HUES48 (cell line): Measurements from ENCODE around the gene NBL1.

ENCODE experiments used
- H3K27ac ChIP-seq: one replicate; pipeline ENCODE4 v1.7.0; 2013; ENCODE audit warnings: low read depth, low read length, inconsistent platforms
- H3K27me3 ChIP-seq: 2 replicates; pipeline ENCODE4 v1.6.1; 2013; ENCODE audit warnings: mild to moderate bottlenecking, low read length; ENCODE audit not compliant: control insufficient read depth, insufficient read depth
- H3K36me3 ChIP-seq: 2 replicates; pipeline ENCODE4 v1.6.1; 2013; ENCODE audit warnings: low read length; ENCODE audit not compliant: control insufficient read depth, insufficient read depth
- H3K4me1 ChIP-seq: 2 replicates; pipeline ENCODE4 v1.6.1; 2013; ENCODE audit warnings: mild to moderate bottlenecking, low read length; ENCODE audit not compliant: control insufficient read depth, insufficient read depth
- H3K4me3 ChIP-seq: 2 replicates; pipeline ENCODE4 v1.5.1; 2013; ENCODE audit warnings: mild to moderate bottlenecking, low read depth, low read length
- H3K9ac ChIP-seq: 2 replicates; pipeline ENCODE4 v1.6.1; 2013; ENCODE audit warnings: mild to moderate bottlenecking, low read depth, low read length, moderate library complexity
- H3K9me3 ChIP-seq: 2 replicates; pipeline ENCODE4 v1.6.1; 2013; ENCODE audit warnings: low read length; ENCODE audit not compliant: control insufficient read depth, insufficient read depth

NBL1 gene

GRCh38 chr1:19657511-19657910 is 13.4 kb downstream of the NBL1 start:
- H3K27ac ChIP-seq = no peak overlapping the region
- H3K9ac ChIP-seq = no peak overlapping the region
- H3K4me1 ChIP-seq = no peaks in the 10 kb centered on the region
- H3K27me3 ChIP-seq = 0 out of 2 replicates have a peak, but pooled peaks cover 4% of the 10 kb centered on the region
- no peaks in the 10 kb centered on the region for H3K36me3 ChIP-seq
- no peak overlapping the region for H3K4me3 ChIP-seq
- no peaks in the 10 kb centered on the region for H3K9me3 ChIP-seq

GRCh38 chr1:19658186-19658585 is 14.1 kb downstream of the NBL1 start:
- Histone ChIP-seq H3K4me1 (no peaks in the 10 kb centered on the region), H3K9me3 (no peaks in the 10 kb centered on the region), H3K9ac (no peak overlapping the region), H3K36me3 (no peaks in the 10 kb centered on the region), H3K4me3 (no peak overlapping the region), H3K27ac (no peak overlapping the region), H3K27me3 (peaks cover 9% of the 10 kb centered on the region)

GRCh38 chr1:19661721-19662228 is 17.7 kb downstream of the NBL1 start:
- H3K9me3 ChIP-seq = no peaks in the 10 kb centered on the region
- no peak overlapping the region for H3K4me3 ChIP-seq
- peaks cover 43% of the 10 kb centered on the region for H3K27me3 ChIP-seq

GRCh38 chr1:19662313-19662712 is 18.2 kb downstream of the NBL1 start:
- Histone ChIP-seq H3K9me3 (no peaks in the 10 kb centered on the region), H3K36me3 (no peaks in the 10 kb centered on the region), H3K27me3 (peaks cover 47% of the 10 kb centered on the region), H3K9ac (no peak overlapping the region), H3K4me1 (no peaks in the 10 kb centered on the region), H3K4me3 (no peak overlapping the region), H3K27ac (no peak overlapping the region)

More at GRCh38 chr1:19661721-19662228, 17.7 kb downstream of the NBL1 start:
- Histone ChIP-seq H3K27ac (no peak overlapping the region), H3K4me1 (no peaks in the 10 kb centered on the region), H3K9ac (no peak overlapping the region), H3K36me3 (no peaks in the 10 kb centered on the region)

GRCh38 chr1:19664453-19665185 is 20.5 kb downstream of the NBL1 start, which contains the start of gene HTR6:
HTR6 (plus strand) TSS chr1:19664875; CDS start chr1:19665754, 879 bp downstream.
- Histone ChIP-seq H3K4me3 (peak within 1 kb of the TSS; percentile 57; the same call in 1 of the 2 replicates), H3K36me3 (no peaks in the 10 kb centered on the region), H3K27ac (no peak within 1 kb of the TSS), H3K27me3 (peaks cover 62% of the 10 kb centered on the region), H3K9ac (no peak within 1 kb of the TSS), H3K9me3 (no peaks in the 10 kb centered on the region), H3K4me1 (no peaks in the 10 kb centered on the region)

GRCh38 chr1:19665186-19665495 is 21.0 kb downstream of the NBL1 start:
- Histone ChIP-seq H3K36me3 (no peaks in the 10 kb centered on the region), H3K27me3 (peaks cover 62% of the 10 kb centered on the region), H3K9ac (no peak overlapping the region), H3K4me1 (no peaks in the 10 kb centered on the region), H3K27ac (no peak overlapping the region), H3K4me3 (peak overlapping the region; percentile 57; the same call in 1 of the 2 replicates), H3K9me3 (no peaks in the 10 kb centered on the region)

- Histone ChIP-seq H3K4me3 (peak overlapping the region; percentile 57; the same call in 1 of the 2 replicates), H3K9me3 (no peaks in the 10 kb centered on the region), H3K27ac (no peak overlapping the region), H3K36me3 (no peaks in the 10 kb centered on the region), H3K9ac (no peak overlapping the region), H3K27me3 (peaks cover 62% of the 10 kb centered on the region), H3K4me1 (no peaks in the 10 kb centered on the region)
Measured at GRCh38 chr1:19665496-19666465, 21.7 kb downstream of the NBL1 start.

GRCh38 chr1:19668888-19669287 is 24.8 kb downstream of the NBL1 start:
- no peaks in the 10 kb centered on the region for H3K4me1 ChIP-seq
- no peak overlapping the region for H3K27ac ChIP-seq
- H3K4me3 ChIP-seq = no peak overlapping the region
- peaks cover 48% of the 10 kb centered on the region for H3K27me3 ChIP-seq
- no peaks in the 10 kb centered on the region for H3K9me3 ChIP-seq
- H3K9ac ChIP-seq = no peak overlapping the region
- H3K36me3 ChIP-seq = no peaks in the 10 kb centered on the region

GRCh38 chr1:19670787-19671186 is 26.7 kb downstream of the NBL1 start:
- no peaks in the 10 kb centered on the region for H3K9me3 ChIP-seq
- no peak overlapping the region for H3K9ac ChIP-seq
- no peaks in the 10 kb centered on the region for H3K36me3 ChIP-seq
- H3K4me1 ChIP-seq = no peaks in the 10 kb centered on the region
- peaks cover 40% of the 10 kb centered on the region for H3K27me3 ChIP-seq
- no peak overlapping the region for H3K4me3 ChIP-seq
- H3K27ac ChIP-seq = no peak overlapping the region

- H3K9ac ChIP-seq = no peak overlapping the region
- H3K27me3 ChIP-seq = peaks cover 27% of the 10 kb centered on the region
- no peaks in the 10 kb centered on the region for H3K36me3 ChIP-seq
- no peaks in the 10 kb centered on the region for H3K4me1 ChIP-seq
- H3K9me3 ChIP-seq = no peaks in the 10 kb centered on the region
- no peak overlapping the region for H3K27ac ChIP-seq
- no peak overlapping the region for H3K4me3 ChIP-seq
Measured at GRCh38 chr1:19672237-19672636, 28.1 kb downstream of the NBL1 start.

- Histone ChIP-seq H3K4me1 (no peaks in the 10 kb centered on the region), H3K36me3 (no peaks in the 10 kb centered on the region), H3K27ac (no peak overlapping the region), H3K27me3 (peaks cover 12% of the 10 kb centered on the region), H3K9me3 (no peaks in the 10 kb centered on the region), H3K9ac (no peak overlapping the region), H3K4me3 (no peak overlapping the region)
Measured at GRCh38 chr1:19675797-19676196, 31.7 kb downstream of the NBL1 start.
